ENCODE results near the gene TSEN2.
"Not testable (repeated sequence)": the region's sequence is repeated elsewhere in the genome, so short reads cannot be mapped to it uniquely, and the experiment has no call there.

Gene TSEN2

GRCh38 chr3:12518261-12519028, 34.2 kb downstream of the TSEN2 start:
- Mint-ChIP-seq H3K4me3 (no peak overlapping the region), H3K27ac (no peak overlapping the region), H3K36me3 (ENCODE audit: low read depth) (peaks cover 5% of the 10 kb centered on the region), H3K9me3 (no peaks in the 10 kb centered on the region), H3K4me1 (ENCODE audit: low read depth) (no peaks in the 10 kb centered on the region), H3K27me3 (ENCODE audit: low read depth) (no peaks in the 10 kb centered on the region)

DNA sequence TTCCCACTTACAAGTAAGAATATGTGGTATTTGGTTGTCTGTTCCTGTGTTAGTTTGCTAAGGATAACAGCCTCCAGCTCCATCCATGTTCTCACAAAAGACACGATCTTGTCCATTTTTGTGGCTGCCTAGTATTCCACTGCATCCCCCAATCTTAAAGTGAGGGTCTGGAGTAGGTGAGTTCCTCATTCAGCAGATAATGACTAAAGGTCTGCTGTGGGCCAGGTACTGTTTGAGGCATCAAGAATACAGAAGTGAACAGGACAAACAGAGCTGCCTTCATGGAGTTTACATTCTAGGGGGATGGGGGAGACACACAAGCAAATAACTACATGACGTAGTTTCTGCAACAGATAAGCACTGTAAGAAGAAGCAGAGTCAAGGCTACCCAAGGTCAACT, 36.7 kb downstream of the TSEN2 start:
- H3K4me1 Mint-ChIP-seq (ENCODE audit: low read depth), result no peaks in the 10 kb centered on the region
- no peak overlapping the region for H3K4me3 Mint-ChIP-seq
- H3K27me3 Mint-ChIP-seq (ENCODE audit: low read depth), result no peaks in the 10 kb centered on the region
- H3K27ac Mint-ChIP-seq, result no peak overlapping the region
- H3K36me3 Mint-ChIP-seq (ENCODE audit: low read depth), result peaks cover 5% of the 10 kb centered on the region
- no peaks in the 10 kb centered on the region for H3K9me3 Mint-ChIP-seq

GRCh38 chr3:12522721-12523120, 38.4 kb downstream of the TSEN2 start:
- H3K27ac Mint-ChIP-seq, result no peak overlapping the region
- no peaks in the 10 kb centered on the region for H3K27me3 Mint-ChIP-seq (ENCODE audit: low read depth)
- peaks cover 5% of the 10 kb centered on the region for H3K36me3 Mint-ChIP-seq (ENCODE audit: low read depth)
- H3K4me3 Mint-ChIP-seq, result no peak overlapping the region
- no peaks in the 10 kb centered on the region for H3K9me3 Mint-ChIP-seq
- H3K4me1 Mint-ChIP-seq (ENCODE audit: low read depth), result no peaks in the 10 kb centered on the region

DNA sequence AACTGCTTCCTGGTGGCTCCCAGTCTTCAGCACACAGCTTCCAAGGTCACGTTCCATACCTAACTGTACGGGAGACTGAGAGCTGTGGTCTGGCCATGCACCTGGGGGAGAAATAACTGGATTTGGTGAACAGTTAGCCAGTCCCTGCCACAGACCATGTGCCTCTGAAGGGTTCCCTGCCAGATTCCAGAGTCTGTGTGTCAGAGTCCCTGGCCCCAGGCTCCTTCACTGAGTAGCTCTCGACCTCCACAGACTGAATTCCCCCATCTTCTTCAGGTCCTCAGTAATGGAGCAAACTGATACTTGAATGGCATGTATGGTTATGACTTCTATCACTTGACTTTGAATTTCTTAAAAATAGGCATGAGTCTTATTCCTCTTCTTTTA, 43.5 kb downstream of the TSEN2 start:
- Mint-ChIP-seq H3K27me3 (ENCODE audit: low read depth) (no peaks in the 10 kb centered on the region), H3K4me1 (ENCODE audit: low read depth) (no peaks in the 10 kb centered on the region), H3K36me3 (ENCODE audit: low read depth) (no peaks in the 10 kb centered on the region), H3K27ac (no peak overlapping the region), H3K4me3 (no peak overlapping the region), H3K9me3 (no peaks in the 10 kb centered on the region)

DNA sequence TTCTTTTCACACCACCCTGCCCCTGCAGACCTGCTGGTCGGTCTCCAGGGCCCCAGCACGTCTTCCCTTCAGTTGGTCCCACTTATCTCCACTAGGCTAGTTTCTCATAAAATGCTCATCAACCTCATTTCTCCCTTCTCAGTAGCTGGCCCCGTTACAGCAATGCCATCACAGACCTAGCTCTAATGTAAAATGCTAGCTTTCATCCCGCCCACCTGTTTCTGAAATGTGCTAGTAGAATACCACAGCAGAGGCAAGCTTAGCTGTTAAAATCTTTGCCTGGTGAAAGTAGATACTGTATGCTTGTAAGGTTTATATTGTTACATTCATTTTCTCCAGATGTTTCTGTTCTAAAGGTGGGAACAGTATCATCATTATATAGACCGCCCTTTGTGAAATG, 47.9 kb downstream of the TSEN2 start:
- Mint-ChIP-seq H3K36me3 (ENCODE audit: low read depth) (peaks cover 1% of the 10 kb centered on the region), H3K4me3 (no peak overlapping the region), H3K27ac (no peak overlapping the region), H3K4me1 (ENCODE audit: low read depth) (no peaks in the 10 kb centered on the region), H3K27me3 (ENCODE audit: low read depth) (no peaks in the 10 kb centered on the region), H3K9me3 (no peaks in the 10 kb centered on the region)

DNA sequence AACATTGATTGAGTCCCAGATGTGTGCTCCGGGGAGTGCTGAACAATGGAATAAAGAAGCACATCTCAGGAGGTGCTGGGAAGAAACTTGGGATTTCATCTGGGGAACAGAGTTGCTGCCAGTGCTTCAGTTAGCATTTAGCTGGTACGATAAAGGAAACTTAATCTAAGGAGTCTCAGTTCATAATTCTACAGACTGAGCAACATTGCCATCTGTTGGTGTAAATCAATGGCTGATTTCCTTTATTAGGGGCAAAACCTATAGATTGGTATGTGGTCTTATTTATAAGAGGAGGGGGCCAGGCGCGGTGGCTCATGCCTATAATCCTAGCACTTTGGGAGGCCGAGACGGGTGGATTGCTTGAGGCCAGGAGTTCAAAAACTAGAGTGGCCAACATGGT, 52.1 kb downstream of the TSEN2 start:
- Mint-ChIP-seq H3K4me1 (ENCODE audit: low read depth) (no peaks in the 10 kb centered on the region), H3K27ac (no peak overlapping the region), H3K27me3 (ENCODE audit: low read depth) (no peaks in the 10 kb centered on the region), H3K36me3 (ENCODE audit: low read depth) (peaks cover 1% of the 10 kb centered on the region), H3K4me3 (no peak overlapping the region), H3K9me3 (no peaks in the 10 kb centered on the region)

DNA sequence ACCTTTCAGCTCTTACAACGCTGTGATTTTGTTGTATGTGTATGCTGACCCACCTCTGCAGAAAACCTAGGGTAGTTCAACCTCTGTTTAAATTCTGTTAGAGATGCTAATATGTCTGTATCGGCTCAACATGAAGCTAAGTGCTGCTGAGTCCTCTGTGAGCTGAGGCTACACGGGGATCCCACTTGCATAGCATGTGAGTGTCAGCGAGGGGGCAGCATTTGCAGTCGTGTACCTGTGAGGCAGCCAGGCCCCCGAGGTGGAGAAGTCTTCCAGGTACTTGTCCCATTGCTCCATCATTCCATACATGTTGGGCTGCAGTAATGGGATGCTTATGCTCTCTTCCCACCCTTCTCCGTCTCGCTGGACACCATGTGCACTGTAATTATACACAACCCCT, 57.3 kb downstream of the TSEN2 start:
- Mint-ChIP-seq H3K4me3 (no peak overlapping the region), H3K27ac (no peak overlapping the region), H3K9me3 (no peaks in the 10 kb centered on the region), H3K36me3 (ENCODE audit: low read depth) (no peaks in the 10 kb centered on the region), H3K4me1 (ENCODE audit: low read depth) (peaks cover 3% of the 10 kb centered on the region), H3K27me3 (ENCODE audit: low read depth) (no peaks in the 10 kb centered on the region)

DNA sequence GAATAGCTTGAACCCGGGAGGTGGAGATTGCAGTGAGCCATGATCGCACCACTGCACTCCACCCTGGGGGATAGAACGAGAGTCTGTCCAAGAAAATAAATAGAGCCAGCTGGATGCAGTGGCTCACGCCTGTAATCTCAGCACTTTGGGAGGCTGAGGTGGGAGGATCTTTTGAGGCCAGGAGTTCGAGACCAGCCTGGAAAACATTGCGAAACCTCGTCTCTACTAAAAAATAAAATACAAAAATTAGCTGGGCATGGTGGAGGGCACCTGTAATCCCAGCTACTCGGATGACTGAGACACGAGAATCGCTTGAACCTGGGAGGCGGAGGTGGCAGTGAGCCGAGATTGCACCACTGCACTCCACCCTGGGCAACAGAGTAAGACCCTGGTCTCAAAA, 59.2 kb downstream of the TSEN2 start:
- H3K27me3 Mint-ChIP-seq (ENCODE audit: low read depth); H3K4me1 Mint-ChIP-seq (ENCODE audit: low read depth); H3K4me3 Mint-ChIP-seq; H3K9me3 Mint-ChIP-seq; H3K27ac Mint-ChIP-seq; H3K36me3 Mint-ChIP-seq (ENCODE audit: low read depth): not testable (repeated sequence)

DNA sequence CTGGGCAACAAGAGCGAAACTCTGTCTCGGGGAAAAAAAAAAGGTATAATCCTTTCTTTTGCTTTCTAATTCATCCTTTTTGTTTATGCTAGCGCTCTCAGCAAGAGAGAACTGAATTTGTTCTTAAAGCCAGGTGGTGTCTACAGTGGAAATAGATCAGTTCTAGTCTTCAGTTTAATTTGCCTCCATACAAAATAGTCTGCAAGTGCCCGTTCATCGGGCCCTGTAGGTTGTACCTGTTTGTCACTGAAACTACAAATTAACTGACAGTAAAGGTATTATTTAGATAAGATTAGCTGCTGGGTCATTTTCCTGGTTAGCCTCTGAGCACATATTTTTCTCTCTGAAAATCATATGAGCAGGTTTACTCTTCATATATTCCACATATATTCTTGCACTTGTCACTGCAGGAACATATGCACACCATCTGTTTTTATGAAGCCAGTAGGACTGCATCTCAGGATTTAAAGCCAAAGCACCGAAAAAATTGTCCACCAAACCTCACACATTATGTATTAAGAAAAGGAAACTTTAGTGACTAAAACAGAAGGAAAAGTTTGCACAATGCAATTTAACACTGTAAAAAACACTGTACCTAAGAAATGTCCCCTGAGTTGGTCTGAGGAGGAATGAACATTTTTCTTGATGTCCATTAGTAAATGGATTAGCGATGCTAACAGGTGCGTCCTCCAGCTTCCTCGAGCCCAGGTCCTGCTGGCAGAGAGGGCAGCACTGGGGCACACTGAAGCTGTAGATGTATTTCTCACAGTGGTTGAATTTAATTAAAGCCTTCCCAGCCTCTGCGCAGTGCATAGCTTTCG, 60.6 kb downstream of the TSEN2 start:
- Mint-ChIP-seq H3K4me3 (no peak overlapping the region), H3K27ac (no peak overlapping the region), H3K4me1 (ENCODE audit: low read depth) (peaks cover 3% of the 10 kb centered on the region), H3K36me3 (ENCODE audit: low read depth) (no peaks in the 10 kb centered on the region), H3K9me3 (no peaks in the 10 kb centered on the region), H3K27me3 (ENCODE audit: low read depth) (peaks cover 3% of the 10 kb centered on the region)

- Mint-ChIP-seq H3K4me1 (ENCODE audit: low read depth) (peaks cover 3% of the 10 kb centered on the region), H3K4me3 (no peak within 1 kb of the TSS), H3K27me3 (ENCODE audit: low read depth) (peaks cover 7% of the 10 kb centered on the region)
Observed at GRCh38 chr3:12545473-12545791, 61.2 kb downstream of the TSEN2 start, which contains the start of gene MKRN2OS. Gene MKRN2OS, minus strand, starts transcription at chr3:12545499. Its CDS starts 35 bp downstream, at chr3:12545464.

GRCh38 chr3:12549971-12550760, 65.9 kb downstream of the TSEN2 start:
- H3K27me3 Mint-ChIP-seq (ENCODE audit: low read depth), result peaks cover 29% of the 10 kb centered on the region
- H3K9me3 Mint-ChIP-seq, result no peaks in the 10 kb centered on the region
- no peaks in the 10 kb centered on the region for H3K36me3 Mint-ChIP-seq (ENCODE audit: low read depth)
- H3K4me1 Mint-ChIP-seq (ENCODE audit: low read depth), result peaks cover 7% of the 10 kb centered on the region
- no peak overlapping the region for H3K27ac Mint-ChIP-seq
- H3K4me3 Mint-ChIP-seq, result no peak overlapping the region

More at GRCh38 chr3:12545473-12545791, 61.2 kb downstream of the TSEN2 start, which contains the start of gene MKRN2OS:
- H3K27ac Mint-ChIP-seq, result no peak within 1 kb of the TSS
- H3K9me3 Mint-ChIP-seq, result no peaks in the 10 kb centered on the region
- H3K36me3 Mint-ChIP-seq (ENCODE audit: low read depth), result no peaks in the 10 kb centered on the region

GRCh38 chr3:12553921-12554391, 69.7 kb downstream of the TSEN2 start:
- H3K27me3 Mint-ChIP-seq (ENCODE audit: low read depth), result peaks cover 38% of the 10 kb centered on the region
- H3K9me3 Mint-ChIP-seq, result no peaks in the 10 kb centered on the region
- H3K4me1 Mint-ChIP-seq (ENCODE audit: low read depth), result peaks cover 21% of the 10 kb centered on the region
- H3K36me3 Mint-ChIP-seq (ENCODE audit: low read depth), result no peaks in the 10 kb centered on the region
- H3K4me3 Mint-ChIP-seq, result peak overlapping the region; percentile 75
- no peak overlapping the region for H3K27ac Mint-ChIP-seq

GRCh38 chr3:12556314-12556689, 72.0 kb downstream of the TSEN2 start:
- no peaks in the 10 kb centered on the region for H3K9me3 Mint-ChIP-seq
- H3K27me3 Mint-ChIP-seq (ENCODE audit: low read depth), result peaks cover 30% of the 10 kb centered on the region
- H3K36me3 Mint-ChIP-seq (ENCODE audit: low read depth), result no peaks in the 10 kb centered on the region
- peak overlapping the region; percentile 92 for H3K4me3 Mint-ChIP-seq
- H3K4me1 Mint-ChIP-seq (ENCODE audit: low read depth), result peaks cover 32% of the 10 kb centered on the region
- peak overlapping the region; percentile 82 for H3K27ac Mint-ChIP-seq

DNA sequence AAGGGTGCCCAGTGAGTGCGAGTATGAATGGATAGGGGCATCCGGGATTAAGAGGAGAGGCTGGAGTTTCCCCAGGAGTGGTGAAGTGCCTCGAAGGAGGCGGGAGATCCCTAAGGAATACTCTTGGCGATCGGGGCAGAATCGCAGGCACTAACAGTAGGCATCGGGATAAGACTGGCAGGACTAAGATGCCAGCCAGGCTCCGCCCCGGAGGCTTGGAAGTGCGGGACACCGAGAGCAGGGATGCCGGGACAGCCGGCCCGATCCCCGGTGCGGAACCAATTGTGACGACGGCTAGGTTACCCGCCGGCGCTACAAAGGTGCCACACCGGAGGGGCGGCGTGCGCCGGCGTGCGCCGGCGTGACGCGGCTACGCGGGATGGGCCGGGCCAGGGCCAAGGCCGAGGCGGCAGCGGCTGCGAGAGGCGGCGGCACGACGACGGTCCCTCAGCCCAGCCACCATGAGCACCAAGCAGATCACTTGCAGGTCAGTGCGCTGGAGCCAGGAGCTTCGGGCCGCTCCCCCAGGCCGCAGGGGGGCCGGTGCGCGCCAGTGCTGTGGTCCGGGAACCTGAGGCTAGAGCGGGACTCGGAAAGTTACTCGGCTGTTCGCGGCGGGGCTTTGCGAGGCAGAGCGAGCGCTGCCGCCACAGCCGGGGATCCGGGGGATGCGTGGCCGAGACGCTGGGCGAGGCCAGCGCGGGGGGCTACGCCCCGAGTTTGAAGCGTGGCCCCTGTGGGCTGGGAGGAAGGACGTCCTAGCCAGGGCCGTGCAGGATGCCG, 72.6 kb downstream of the TSEN2 start, which contains the start of gene MKRN2:
MKRN2 (plus strand) TSS at position 398 of the 783 bp plus-strand sequence; CDS start at position 462, 64 bp downstream.
- no peaks in the 10 kb centered on the region for H3K9me3 Mint-ChIP-seq
- H3K4me3 Mint-ChIP-seq, result peak within 1 kb of the TSS; percentile 92
- H3K36me3 Mint-ChIP-seq (ENCODE audit: low read depth), result no peaks in the 10 kb centered on the region
- H3K27me3 Mint-ChIP-seq (ENCODE audit: low read depth), result peaks cover 30% of the 10 kb centered on the region
- peak within 1 kb of the TSS; percentile 85 for H3K27ac Mint-ChIP-seq
- H3K4me1 Mint-ChIP-seq (ENCODE audit: low read depth), result peaks cover 32% of the 10 kb centered on the region

Measured in T-helper 1 cell treated with Interleukin-12 subunit alpha and Interleukin-12 subunit beta and Interleukin-4 antibody, amounts not matched to agents 30 μg/mL and 1 μg/mL, for 36 hours (primary cell).